GDM1 (cell line): ENCODE data around the gene SNED1.

ENCODE experiments used
- DNase-seq: peaks from one replicate; lab custom pipeline; 2025; lab: John Stamatoyannopoulos, UW

SNED1 gene

GRCh38 chr2:241130316-241130715, 131.9 kb downstream of the SNED1 start:
- no peak for DNase-seq

GRCh38 chr2:241131531-241131930, 133.1 kb downstream of the SNED1 start:
- DNase-seq = no peak

- DNase-seq = no peak
Measured at GRCh38 chr2:241132538-241133435, 134.4 kb downstream of the SNED1 start.

GRCh38 chr2:241133436-241133820, 135.0 kb downstream of the SNED1 start:
- DNase-seq = no peak

- DNase-seq = no peak
Measured at GRCh38 chr2:241134711-241135110, 136.3 kb downstream of the SNED1 start.

- DNase-seq = no peak
Measured at GRCh38 chr2:241135737-241136136, 137.3 kb downstream of the SNED1 start.

- DNase-seq = no peak
Measured at GRCh38 chr2:241136191-241136590, 137.8 kb downstream of the SNED1 start.

- no peak for DNase-seq
Measured at GRCh38 chr2:241136661-241137260, 138.3 kb downstream of the SNED1 start.

- DNase-seq = no peak
Measured at GRCh38 chr2:241137276-241138190, 139.1 kb downstream of the SNED1 start.

- DNase-seq = no peak
Measured at GRCh38 chr2:241138471-241138870, 140.1 kb downstream of the SNED1 start.

GRCh38 chr2:241139531-241140444, 141.4 kb downstream of the SNED1 start:
- DNase-seq = no peak

- no peak for DNase-seq
Measured at GRCh38 chr2:241140445-241140840, 142.0 kb downstream of the SNED1 start.

- no peak for DNase-seq
Measured at GRCh38 chr2:241141214-241141770, 142.9 kb downstream of the SNED1 start.

- no peak for DNase-seq
Measured at GRCh38 chr2:241142063-241142462, 143.6 kb downstream of the SNED1 start.

GRCh38 chr2:241142593-241142992, 144.2 kb downstream of the SNED1 start:
- DNase-seq = no peak
